Colonic mucosa (tissue), 4 donors: Measurements from ENCODE around the gene KMT2C. TPM values are rescaled to one million over a fixed set of nuclear protein-coding genes. Genes with fewer than 3 reads are reported as not detected.

Experiments
- DNase-seq: peaks from one replicate; pipeline ENCODE4 v3.0.0-alpha.2; 2020
- H3K27ac ChIP-seq: fragments of 200-600 bp; one replicate; pipeline ENCODE4 v1.8.0; 2021
- H3K27me3 ChIP-seq: fragments of 200-600 bp; one replicate; pipeline ENCODE4 v1.8.0; 2021
- H3K36me3 ChIP-seq: fragments of 200-600 bp; one replicate; pipeline ENCODE4 v1.8.0; 2021
- H3K4me1 ChIP-seq: fragments of 200-600 bp; one replicate; pipeline ENCODE4 v1.8.0; 2021; ENCODE audit warnings: mild to moderate bottlenecking
- H3K4me3 ChIP-seq: fragments of 200-600 bp; one replicate; pipeline ENCODE4 v1.8.0; 2021
- H3K9ac ChIP-seq, 2 donors: one replicate each; pipeline ENCODE4 v1.7.0; 2013; ENCODE audit warnings: control low read depth in 2 of 2, low read depth in 2 of 2, low read length in 2 of 2
- H3K9me3 ChIP-seq: fragments of 200-600 bp; one replicate; pipeline ENCODE4 v1.8.0; 2021
- CTCF ChIP-seq: fragments of 200-600 bp; IDR thresholded peaks from one replicate; pipeline ENCODE4 v1.8.0; 2022; ENCODE audit warnings: antibody characterized with exemption, mild to moderate bottlenecking
- intact Hi-C: fragments of 100-400 bp; cut with DNase I; formaldehyde crosslinking; loops from one replicate; pipeline ENCODE4 v1.14.1; 2022
- total RNA-seq, 2 donors: library from RNA; stranded (reverse); fragmentation: NEBNext Ultra II Directional in 1 of 2; extraction: Animal tissue kit (Norgen Biotek cat#: 25700) in 1 of 2; gene quantifications; one replicate each; pipeline ENCODE4 v1.2.1, GENCODE V29; 2021
- donor health status: healthy.
- donor health status: DM: no; HTN: no; CAD: no.
- donor health status: DM: no; HTN: no; CAD: no.

KMT2C gene
- total RNA-seq, 2 donors from 2014 or later: 70.9 to 73.3 TPM

- no peak overlapping the region for H3K27ac ChIP-seq
- H3K27me3 ChIP-seq: no peaks in the 10 kb centered on the region
- intact Hi-C loops: no loop called here
- H3K9ac ChIP-seq: no peak overlapping the region
- no peak for DNase-seq
- H3K36me3 ChIP-seq: peaks cover 11% of the 10 kb centered on the region
- H3K9me3 ChIP-seq: no peaks in the 10 kb centered on the region
- H3K4me3 ChIP-seq: no peak overlapping the region
- H3K4me1 ChIP-seq: no peaks in the 10 kb centered on the region
- no peak for TF ChIP-seq CTCF
Measured at GRCh38 chr7:152144557-152145245, 291.1 kb downstream of the KMT2C start.

GRCh38 chr7:152142976-152143595 lies 292.7 kb downstream of the KMT2C start:
- H3K4me1 ChIP-seq: no peaks in the 10 kb centered on the region
- peaks cover 18% of the 10 kb centered on the region for H3K36me3 ChIP-seq
- intact Hi-C loops: no loop called here
- no peak overlapping the region for H3K4me3 ChIP-seq
- TF ChIP-seq CTCF: no peak
- no peaks in the 10 kb centered on the region for H3K27me3 ChIP-seq
- no peaks in the 10 kb centered on the region for H3K9me3 ChIP-seq
- no peak for DNase-seq
- no peak overlapping the region for H3K27ac ChIP-seq
- H3K9ac ChIP-seq: no peak overlapping the region

DNA sequence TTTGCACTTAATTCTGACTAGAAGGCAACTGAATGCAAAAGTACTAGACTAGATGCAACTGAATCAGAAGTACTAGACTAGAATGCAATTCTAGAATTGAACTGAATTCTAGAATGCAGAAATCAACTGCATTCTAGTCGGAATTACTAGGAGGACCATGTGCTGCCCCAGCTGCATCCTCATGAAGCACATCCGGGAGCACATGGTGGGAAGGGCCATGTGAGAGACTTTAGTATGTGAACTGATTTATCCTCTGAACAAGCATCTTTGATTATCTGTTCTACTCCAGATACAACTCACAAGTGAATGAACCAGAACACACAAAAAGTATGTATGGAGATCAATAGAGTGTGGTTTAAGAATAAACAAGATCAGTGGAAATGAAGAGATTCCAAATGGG lies 295.2 kb downstream of the KMT2C start:
- no peak for DNase-seq
- no peaks in the 10 kb centered on the region for H3K27me3 ChIP-seq
- no peak overlapping the region for H3K9ac ChIP-seq
- H3K27ac ChIP-seq: no peak overlapping the region
- H3K4me1 ChIP-seq: no peaks in the 10 kb centered on the region
- H3K9me3 ChIP-seq: no peaks in the 10 kb centered on the region
- intact Hi-C loops: no loop called here
- peaks cover 18% of the 10 kb centered on the region for H3K36me3 ChIP-seq
- H3K4me3 ChIP-seq: no peak overlapping the region
- TF ChIP-seq CTCF: no peak

DNA sequence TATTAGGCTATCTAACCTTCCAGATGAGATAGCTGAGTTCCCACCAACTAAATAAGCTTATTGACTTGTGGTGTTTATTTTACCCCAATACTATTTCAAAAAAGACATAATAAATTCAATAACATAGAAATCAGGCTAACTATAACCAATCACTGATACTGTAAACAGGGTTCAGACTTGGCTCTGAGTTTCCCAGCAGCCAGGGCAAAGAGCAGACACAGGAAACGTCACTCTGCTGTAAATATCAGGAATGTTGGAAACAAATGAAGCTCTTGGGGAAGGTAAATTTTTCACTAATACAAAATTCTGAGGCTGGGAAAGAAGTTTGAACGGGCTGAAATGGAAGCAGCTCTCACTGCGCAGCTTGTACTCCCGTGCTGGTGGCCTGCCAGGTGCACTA lies 295.7 kb downstream of the KMT2C start:
- Histone ChIP-seq H3K9me3 (no peaks in the 10 kb centered on the region), H3K4me3 (no peak overlapping the region), H3K4me1 (no peaks in the 10 kb centered on the region), H3K27ac (no peak overlapping the region), H3K36me3 (peaks cover 18% of the 10 kb centered on the region), H3K27me3 (no peaks in the 10 kb centered on the region), H3K9ac (no peak overlapping the region)
- intact Hi-C loops: no loop called here
- TF ChIP-seq CTCF: no peak
- DNase-seq: no peak

GRCh38 chr7:152137476-152138025 lies 298.3 kb downstream of the KMT2C start:
- Histone ChIP-seq H3K36me3 (peaks cover 13% of the 10 kb centered on the region), H3K9me3 (no peaks in the 10 kb centered on the region), H3K4me1 (no peaks in the 10 kb centered on the region), H3K27ac (no peak overlapping the region), H3K9ac (no peak overlapping the region), H3K4me3 (no peak overlapping the region), H3K27me3 (no peaks in the 10 kb centered on the region)
- intact Hi-C loops: no loop called here
- no peak for TF ChIP-seq CTCF
- DNase-seq: no peak
